K562 (cell line): ENCODE results near the gene TEX22. TPM values are rescaled to one million over a fixed set of nuclear protein-coding genes. Genes with fewer than 3 reads are reported as not detected.
A peak's percentile ranks its signal among the peaks of the same experiment; 100 is the strongest.

ENCODE experiments used
- HCFC1 ChIP-seq: IDR thresholded peaks from 2 replicates; pipeline ENCODE4 v1.6.1; 2012; ENCODE audit warnings: low read depth, low read length, improper control_type of control experiment
- KAT7 ChIP-seq: sonication (generic); formaldehyde crosslinking; IDR thresholded peaks from 2 replicates; pipeline ENCODE4 v1.8.0; 2022; ENCODE audit warnings: missing genetic modification reagents, mild to moderate bottlenecking, borderline replicate concordance
- KDM5B ChIP-seq: fragments of 200-600 bp; sonication (generic); IDR thresholded peaks from 2 replicates; pipeline ENCODE4 v1.6.1; 2012; ENCODE audit warnings: low read depth, mild to moderate bottlenecking, moderate library complexity, low read length, control low read depth, inconsistent platforms; ENCODE audit not compliant: insufficient replicate concordance
- ZFPM2 ChIP-seq: fragments of 250-450 bp; sonication (Bioruptor Pico); IDR thresholded peaks from 2 replicates; pipeline ENCODE4 v1.5.1; 2022; ENCODE audit warnings: mild to moderate bottlenecking
- ZNF121 ChIP-seq: sonication (generic); formaldehyde crosslinking; conservative IDR thresholded peaks from 2 replicates; pipeline ENCODE4 v1.8.0; 2022; ENCODE audit warnings: missing genetic modification reagents
- ZNF274 ChIP-seq: IDR thresholded peaks from 2 replicates; pipeline ENCODE4 v1.6.1; 2011; ENCODE audit warnings: low read depth, mild to moderate bottlenecking, low read length, moderate library complexity, borderline replicate concordance
- ZNF311 ChIP-seq: fragments of 250-450 bp; sonication (Bioruptor Pico); IDR thresholded peaks from 2 replicates; pipeline ENCODE4 v1.4.0; 2020; ENCODE audit warnings: mild to moderate bottlenecking, moderate library complexity
- ZZZ3 ChIP-seq: fragments of 450-650 bp; IDR thresholded peaks from 2 replicates; pipeline ENCODE4 v1.6.1; 2016; ENCODE audit warnings: antibody characterized with exemption, mild to moderate bottlenecking, moderate library complexity
- polyA plus RNA-seq, 8 experiments: library from polyadenylated mRNA; depleted of rRNA in 4 of 8; stranded (reverse) in 5 of 8; unstranded in 3 of 8; fragments of >200 nt; fragmentation: Nextera tagmentation in 2 of 8; fragmentation: Illumina TruSeq in 1 of 8; extraction: Ambion mirVana in 2 of 8; extraction: Trizol in 1 of 8; gene quantifications; 2 replicates each; pipeline versions ENCODE4 v1.2.1 to v1.2.3, GENCODE V29; 2011 to 2014; ENCODE audit warnings: inconsistent platforms in 1 of 8, missing spikeins in 1 of 8
- total RNA-seq, 7 experiments: library from RNA; depleted of rRNA in 6 of 7; stranded (reverse); fragments of >200 nt in 6 of 7; fragmentation: Illumina TruSeq in 2 of 7; extraction: Trizol in 2 of 7; gene quantifications; 2 replicates each; pipeline versions ENCODE4 v1.2.1 to v1.2.3, GENCODE V29; 2011 to 2021; ENCODE audit warnings: low replicate concordance in 1 of 7
- TF ChIP-seq, protein P1 (sequence below): sonication (generic); formaldehyde crosslinking; IDR thresholded peaks from 2 replicates; pipeline ENCODE4 v1.8.0; 2022; ENCODE audit warnings: missing genetic modification reagents, mild to moderate bottlenecking, borderline replicate concordance
- TF ChIP-seq, protein P2 (sequence below): fragments of 450-650 bp; IDR thresholded peaks from 2 replicates; pipeline ENCODE4 v1.6.1; 2016; ENCODE audit warnings: mild to moderate bottlenecking, moderate library complexity
- TF ChIP-seq, protein P3 (sequence below): fragments of 450-650 bp; IDR thresholded peaks from 2 replicates; pipeline ENCODE4 v1.6.1; 2017; ENCODE audit warnings: antibody characterized with exemption

TEX22 gene
- total and polyA plus RNA-seq, 9 of the 15 experiments (the other 6 are each of a cell fraction or from before 2014, with no cell fraction given): 0.04 to 1.7 (median 0.23) TPM; not detected in 2

DNA sequence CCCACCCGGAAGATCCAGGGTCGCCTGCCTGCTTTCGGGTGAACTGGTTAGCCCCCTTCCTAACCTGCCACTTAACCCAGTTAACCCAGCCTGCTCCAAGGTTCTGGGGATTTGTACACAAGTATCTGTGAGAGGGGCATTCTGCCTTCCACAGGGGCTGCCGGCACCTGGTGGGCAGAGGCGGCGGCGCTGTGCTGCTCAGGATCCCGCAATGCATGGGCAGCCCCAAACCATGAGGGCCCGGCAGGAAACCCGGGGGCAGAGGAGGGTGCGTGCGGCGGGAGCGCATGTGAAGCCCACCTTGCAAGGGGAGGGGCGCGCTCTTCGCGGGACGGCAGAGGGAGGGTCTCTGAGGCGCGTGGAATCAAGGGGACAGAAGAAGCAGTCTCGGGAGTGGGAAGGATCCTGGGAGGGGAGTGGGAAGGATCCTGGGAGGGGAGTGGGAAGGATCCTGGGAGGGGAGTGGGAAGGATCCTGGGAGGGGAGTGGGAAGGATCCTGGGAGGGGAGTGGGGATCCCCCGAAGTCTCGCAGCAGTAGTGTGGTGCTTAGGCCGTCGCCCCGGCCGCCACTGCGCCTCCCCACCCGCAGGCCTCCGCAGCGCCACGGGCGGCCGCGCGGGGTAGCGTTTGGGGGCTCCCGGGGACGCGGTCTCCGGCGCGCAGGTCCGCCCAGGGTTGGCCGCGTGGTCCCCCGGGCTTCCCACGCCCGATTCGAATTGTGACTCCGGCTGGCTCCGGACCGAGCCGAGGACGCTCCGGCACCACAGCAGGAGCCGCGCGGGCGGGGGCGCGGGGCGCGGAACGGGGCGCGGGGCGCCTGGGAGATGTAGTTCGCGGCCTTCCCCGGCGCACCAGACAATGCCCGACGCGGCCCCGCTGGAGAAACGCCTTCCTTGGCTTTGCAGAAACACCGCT is 16.4 kb downstream of the TEX22 start (continued):
- TF ChIP-seq, protein P1, sequence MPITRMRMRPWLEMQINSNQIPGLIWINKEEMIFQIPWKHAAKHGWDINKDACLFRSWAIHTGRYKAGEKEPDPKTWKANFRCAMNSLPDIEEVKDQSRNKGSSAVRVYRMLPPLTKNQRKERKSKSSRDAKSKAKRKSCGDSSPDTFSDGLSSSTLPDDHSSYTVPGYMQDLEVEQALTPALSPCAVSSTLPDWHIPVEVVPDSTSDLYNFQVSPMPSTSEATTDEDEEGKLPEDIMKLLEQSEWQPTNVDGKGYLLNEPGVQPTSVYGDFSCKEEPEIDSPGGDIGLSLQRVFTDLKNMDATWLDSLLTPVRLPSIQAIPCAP (CRISPR knock-in tag): no peak
- no peak for TF ChIP-seq ZNF274
- no peak for TF ChIP-seq KDM5B
- TF ChIP-seq HCFC1: peak; percentile 82
- TF ChIP-seq KAT7 (CRISPR knock-in tag): no peak
- TF ChIP-seq ZNF311 (CRISPR knock-in tag): no peak
- TF ChIP-seq ZNF121 (CRISPR knock-in tag): no peak
- no peak for TF ChIP-seq ZFPM2 (CRISPR knock-in tag)
- TF ChIP-seq, protein P2, sequence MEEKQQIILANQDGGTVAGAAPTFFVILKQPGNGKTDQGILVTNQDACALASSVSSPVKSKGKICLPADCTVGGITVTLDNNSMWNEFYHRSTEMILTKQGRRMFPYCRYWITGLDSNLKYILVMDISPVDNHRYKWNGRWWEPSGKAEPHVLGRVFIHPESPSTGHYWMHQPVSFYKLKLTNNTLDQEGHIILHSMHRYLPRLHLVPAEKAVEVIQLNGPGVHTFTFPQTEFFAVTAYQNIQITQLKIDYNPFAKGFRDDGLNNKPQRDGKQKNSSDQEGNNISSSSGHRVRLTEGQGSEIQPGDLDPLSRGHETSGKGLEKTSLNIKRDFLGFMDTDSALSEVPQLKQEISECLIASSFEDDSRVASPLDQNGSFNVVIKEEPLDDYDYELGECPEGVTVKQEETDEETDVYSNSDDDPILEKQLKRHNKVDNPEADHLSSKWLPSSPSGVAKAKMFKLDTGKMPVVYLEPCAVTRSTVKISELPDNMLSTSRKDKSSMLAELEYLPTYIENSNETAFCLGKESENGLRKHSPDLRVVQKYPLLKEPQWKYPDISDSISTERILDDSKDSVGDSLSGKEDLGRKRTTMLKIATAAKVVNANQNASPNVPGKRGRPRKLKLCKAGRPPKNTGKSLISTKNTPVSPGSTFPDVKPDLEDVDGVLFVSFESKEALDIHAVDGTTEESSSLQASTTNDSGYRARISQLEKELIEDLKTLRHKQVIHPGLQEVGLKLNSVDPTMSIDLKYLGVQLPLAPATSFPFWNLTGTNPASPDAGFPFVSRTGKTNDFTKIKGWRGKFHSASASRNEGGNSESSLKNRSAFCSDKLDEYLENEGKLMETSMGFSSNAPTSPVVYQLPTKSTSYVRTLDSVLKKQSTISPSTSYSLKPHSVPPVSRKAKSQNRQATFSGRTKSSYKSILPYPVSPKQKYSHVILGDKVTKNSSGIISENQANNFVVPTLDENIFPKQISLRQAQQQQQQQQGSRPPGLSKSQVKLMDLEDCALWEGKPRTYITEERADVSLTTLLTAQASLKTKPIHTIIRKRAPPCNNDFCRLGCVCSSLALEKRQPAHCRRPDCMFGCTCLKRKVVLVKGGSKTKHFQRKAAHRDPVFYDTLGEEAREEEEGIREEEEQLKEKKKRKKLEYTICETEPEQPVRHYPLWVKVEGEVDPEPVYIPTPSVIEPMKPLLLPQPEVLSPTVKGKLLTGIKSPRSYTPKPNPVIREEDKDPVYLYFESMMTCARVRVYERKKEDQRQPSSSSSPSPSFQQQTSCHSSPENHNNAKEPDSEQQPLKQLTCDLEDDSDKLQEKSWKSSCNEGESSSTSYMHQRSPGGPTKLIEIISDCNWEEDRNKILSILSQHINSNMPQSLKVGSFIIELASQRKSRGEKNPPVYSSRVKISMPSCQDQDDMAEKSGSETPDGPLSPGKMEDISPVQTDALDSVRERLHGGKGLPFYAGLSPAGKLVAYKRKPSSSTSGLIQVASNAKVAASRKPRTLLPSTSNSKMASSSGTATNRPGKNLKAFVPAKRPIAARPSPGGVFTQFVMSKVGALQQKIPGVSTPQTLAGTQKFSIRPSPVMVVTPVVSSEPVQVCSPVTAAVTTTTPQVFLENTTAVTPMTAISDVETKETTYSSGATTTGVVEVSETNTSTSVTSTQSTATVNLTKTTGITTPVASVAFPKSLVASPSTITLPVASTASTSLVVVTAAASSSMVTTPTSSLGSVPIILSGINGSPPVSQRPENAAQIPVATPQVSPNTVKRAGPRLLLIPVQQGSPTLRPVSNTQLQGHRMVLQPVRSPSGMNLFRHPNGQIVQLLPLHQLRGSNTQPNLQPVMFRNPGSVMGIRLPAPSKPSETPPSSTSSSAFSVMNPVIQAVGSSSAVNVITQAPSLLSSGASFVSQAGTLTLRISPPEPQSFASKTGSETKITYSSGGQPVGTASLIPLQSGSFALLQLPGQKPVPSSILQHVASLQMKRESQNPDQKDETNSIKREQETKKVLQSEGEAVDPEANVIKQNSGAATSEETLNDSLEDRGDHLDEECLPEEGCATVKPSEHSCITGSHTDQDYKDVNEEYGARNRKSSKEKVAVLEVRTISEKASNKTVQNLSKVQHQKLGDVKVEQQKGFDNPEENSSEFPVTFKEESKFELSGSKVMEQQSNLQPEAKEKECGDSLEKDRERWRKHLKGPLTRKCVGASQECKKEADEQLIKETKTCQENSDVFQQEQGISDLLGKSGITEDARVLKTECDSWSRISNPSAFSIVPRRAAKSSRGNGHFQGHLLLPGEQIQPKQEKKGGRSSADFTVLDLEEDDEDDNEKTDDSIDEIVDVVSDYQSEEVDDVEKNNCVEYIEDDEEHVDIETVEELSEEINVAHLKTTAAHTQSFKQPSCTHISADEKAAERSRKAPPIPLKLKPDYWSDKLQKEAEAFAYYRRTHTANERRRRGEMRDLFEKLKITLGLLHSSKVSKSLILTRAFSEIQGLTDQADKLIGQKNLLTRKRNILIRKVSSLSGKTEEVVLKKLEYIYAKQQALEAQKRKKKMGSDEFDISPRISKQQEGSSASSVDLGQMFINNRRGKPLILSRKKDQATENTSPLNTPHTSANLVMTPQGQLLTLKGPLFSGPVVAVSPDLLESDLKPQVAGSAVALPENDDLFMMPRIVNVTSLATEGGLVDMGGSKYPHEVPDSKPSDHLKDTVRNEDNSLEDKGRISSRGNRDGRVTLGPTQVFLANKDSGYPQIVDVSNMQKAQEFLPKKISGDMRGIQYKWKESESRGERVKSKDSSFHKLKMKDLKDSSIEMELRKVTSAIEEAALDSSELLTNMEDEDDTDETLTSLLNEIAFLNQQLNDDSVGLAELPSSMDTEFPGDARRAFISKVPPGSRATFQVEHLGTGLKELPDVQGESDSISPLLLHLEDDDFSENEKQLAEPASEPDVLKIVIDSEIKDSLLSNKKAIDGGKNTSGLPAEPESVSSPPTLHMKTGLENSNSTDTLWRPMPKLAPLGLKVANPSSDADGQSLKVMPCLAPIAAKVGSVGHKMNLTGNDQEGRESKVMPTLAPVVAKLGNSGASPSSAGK: 0 out of 2 replicates have a peak, but pooled peaks have one; percentile 15
- TF ChIP-seq, protein P3, sequence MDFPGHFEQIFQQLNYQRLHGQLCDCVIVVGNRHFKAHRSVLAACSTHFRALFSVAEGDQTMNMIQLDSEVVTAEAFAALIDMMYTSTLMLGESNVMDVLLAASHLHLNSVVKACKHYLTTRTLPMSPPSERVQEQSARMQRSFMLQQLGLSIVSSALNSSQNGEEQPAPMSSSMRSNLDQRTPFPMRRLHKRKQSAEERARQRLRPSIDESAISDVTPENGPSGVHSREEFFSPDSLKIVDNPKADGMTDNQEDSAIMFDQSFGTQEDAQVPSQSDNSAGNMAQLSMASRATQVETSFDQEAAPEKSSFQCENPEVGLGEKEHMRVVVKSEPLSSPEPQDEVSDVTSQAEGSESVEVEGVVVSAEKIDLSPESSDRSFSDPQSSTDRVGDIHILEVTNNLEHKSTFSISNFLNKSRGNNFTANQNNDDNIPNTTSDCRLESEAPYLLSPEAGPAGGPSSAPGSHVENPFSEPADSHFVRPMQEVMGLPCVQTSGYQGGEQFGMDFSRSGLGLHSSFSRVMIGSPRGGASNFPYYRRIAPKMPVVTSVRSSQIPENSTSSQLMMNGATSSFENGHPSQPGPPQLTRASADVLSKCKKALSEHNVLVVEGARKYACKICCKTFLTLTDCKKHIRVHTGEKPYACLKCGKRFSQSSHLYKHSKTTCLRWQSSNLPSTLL: no peak
- TF ChIP-seq ZZZ3: no peak
